PFSK-1 (cell line): ENCODE results near the gene INPP5A.

ENCODE experiments used
- SIN3A ChIP-seq: IDR thresholded peaks from 2 replicates; pipeline ENCODE4 v1.6.1; 2012; ENCODE audit warnings: mild to moderate bottlenecking, low read length, moderate library complexity, borderline replicate concordance; ENCODE audit not compliant: insufficient read depth
- TAF1 ChIP-seq: IDR thresholded peaks from 2 replicates; pipeline ENCODE4 v1.6.1; 2012; ENCODE audit warnings: low read length, control low read depth, borderline replicate concordance; ENCODE audit not compliant: insufficient read depth
- TF ChIP-seq, protein P1 (sequence below), 2 experiments: IDR thresholded peaks; 2 replicates each; pipeline versions ENCODE4 v1.6.1 to v1.8.0; 2011 to 2012; ENCODE audit warnings: low read depth in 2 of 2, low read length in 2 of 2, control low read depth in 1 of 2, inconsistent platforms in 1 of 2, mild to moderate bottlenecking in 1 of 2, moderate library complexity in 1 of 2; ENCODE audit not compliant: insufficient read depth in 1 of 2

DNA sequence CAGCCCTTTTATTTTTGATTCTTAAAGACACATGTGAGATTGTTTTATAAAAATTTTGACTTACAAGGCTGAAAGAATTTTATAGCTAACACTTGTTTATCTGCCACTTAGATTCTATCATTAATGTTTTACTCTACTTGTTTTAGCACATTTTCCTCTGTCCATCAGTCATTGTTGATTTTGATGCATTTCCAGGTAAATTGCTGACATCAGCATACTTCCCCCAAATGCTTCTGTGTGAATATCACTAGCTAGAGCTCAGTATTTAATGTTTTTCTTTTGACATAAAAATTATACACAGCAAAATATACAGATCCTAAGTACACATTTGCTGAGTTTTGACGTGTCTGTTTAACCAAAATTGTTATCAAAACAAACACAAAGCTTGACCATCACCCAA lies 43.0 kb downstream of the INPP5A start:
- TF ChIP-seq TAF1 (no peak), SIN3A (no peak)
- TF ChIP-seq, protein P1, sequence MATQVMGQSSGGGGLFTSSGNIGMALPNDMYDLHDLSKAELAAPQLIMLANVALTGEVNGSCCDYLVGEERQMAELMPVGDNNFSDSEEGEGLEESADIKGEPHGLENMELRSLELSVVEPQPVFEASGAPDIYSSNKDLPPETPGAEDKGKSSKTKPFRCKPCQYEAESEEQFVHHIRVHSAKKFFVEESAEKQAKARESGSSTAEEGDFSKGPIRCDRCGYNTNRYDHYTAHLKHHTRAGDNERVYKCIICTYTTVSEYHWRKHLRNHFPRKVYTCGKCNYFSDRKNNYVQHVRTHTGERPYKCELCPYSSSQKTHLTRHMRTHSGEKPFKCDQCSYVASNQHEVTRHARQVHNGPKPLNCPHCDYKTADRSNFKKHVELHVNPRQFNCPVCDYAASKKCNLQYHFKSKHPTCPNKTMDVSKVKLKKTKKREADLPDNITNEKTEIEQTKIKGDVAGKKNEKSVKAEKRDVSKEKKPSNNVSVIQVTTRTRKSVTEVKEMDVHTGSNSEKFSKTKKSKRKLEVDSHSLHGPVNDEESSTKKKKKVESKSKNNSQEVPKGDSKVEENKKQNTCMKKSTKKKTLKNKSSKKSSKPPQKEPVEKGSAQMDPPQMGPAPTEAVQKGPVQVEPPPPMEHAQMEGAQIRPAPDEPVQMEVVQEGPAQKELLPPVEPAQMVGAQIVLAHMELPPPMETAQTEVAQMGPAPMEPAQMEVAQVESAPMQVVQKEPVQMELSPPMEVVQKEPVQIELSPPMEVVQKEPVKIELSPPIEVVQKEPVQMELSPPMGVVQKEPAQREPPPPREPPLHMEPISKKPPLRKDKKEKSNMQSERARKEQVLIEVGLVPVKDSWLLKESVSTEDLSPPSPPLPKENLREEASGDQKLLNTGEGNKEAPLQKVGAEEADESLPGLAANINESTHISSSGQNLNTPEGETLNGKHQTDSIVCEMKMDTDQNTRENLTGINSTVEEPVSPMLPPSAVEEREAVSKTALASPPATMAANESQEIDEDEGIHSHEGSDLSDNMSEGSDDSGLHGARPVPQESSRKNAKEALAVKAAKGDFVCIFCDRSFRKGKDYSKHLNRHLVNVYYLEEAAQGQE (IDR thresholded peaks at IDR 0.05; ENCODE audit: insufficient read depth in 1 of 2, low read depth in 2 of 2, low read length in 2 of 2) = no peak
